GM21737 (cell line): ENCODE data around the gene TRABD.

Experiments used
- ATAC-seq: cut with Tn5 transposase; IDR thresholded peaks from one replicate; pipeline ENCODE4 v1.9.1; 2021; ENCODE audit warnings: mild to moderate bottlenecking, moderate library complexity; ENCODE audit not compliant: unreplicated experiment

Gene TRABD

GRCh38 chr22:50216684-50217520, 31.2 kb downstream of the TRABD start:
- ATAC-seq = no peak

GRCh38 chr22:50217543-50218152, 31.9 kb downstream of the TRABD start:
- ATAC-seq = no peak

- no peak for ATAC-seq
These were observed 32.7 kb downstream of the TRABD start for GRCh38 chr22:50218153-50218995.

- ATAC-seq = no peak
These were observed 33.4 kb downstream of the TRABD start for GRCh38 chr22:50218996-50219727.

- ATAC-seq = no peak
These were observed 34.3 kb downstream of the TRABD start for GRCh38 chr22:50219800-50220602.

- no peak for ATAC-seq
These were observed 35.1 kb downstream of the TRABD start for GRCh38 chr22:50220603-50221409.

GRCh38 chr22:50221410-50222300, 35.9 kb downstream of the TRABD start:
- no peak for ATAC-seq

GRCh38 chr22:50222508-50222907, 36.8 kb downstream of the TRABD start:
- no peak for ATAC-seq

GRCh38 chr22:50224071-50224470, 38.4 kb downstream of the TRABD start:
- no peak for ATAC-seq

GRCh38 chr22:50225200-50225969, 39.7 kb downstream of the TRABD start:
- ATAC-seq = no peak

GRCh38 chr22:50226063-50226874, 40.6 kb downstream of the TRABD start:
- ATAC-seq = no peak

GRCh38 chr22:50226875-50227165, 41.1 kb downstream of the TRABD start:
- ATAC-seq = no peak

GRCh38 chr22:50227579-50228215, 42.0 kb downstream of the TRABD start:
- no peak for ATAC-seq

GRCh38 chr22:50228366-50228765, 42.7 kb downstream of the TRABD start:
- ATAC-seq = no peak

- ATAC-seq = no peak
These were observed 43.7 kb downstream of the TRABD start for GRCh38 chr22:50229370-50229769.

- no peak for ATAC-seq
These were observed 46.9 kb downstream of the TRABD start for GRCh38 chr22:50232481-50233151.
